CD1c-positive myeloid dendritic cell (primary cell): Measurements from ENCODE around the gene CFAP119.
"Not testable (repeated sequence)": the region's sequence is repeated elsewhere in the genome, so short reads cannot be mapped to it uniquely, and the experiment has no call there.

Experiments
- DNase-seq: peaks from one replicate; pipeline ENCODE4 v3.0.0-alpha.2; 2016; ENCODE audit errors: extremely low spot score

CFAP119 gene

GRCh38 chr16:30761928-30762902, at the start of gene CFAP119, which contains the start of gene RNF40:
TSS of gene CFAP119 (minus strand) at chr16:30762062. CDS start at chr16:30761748, 314 bp downstream.
TSS of gene RNF40 (plus strand) at chr16:30762322. CDS start at chr16:30762546, 224 bp downstream.
- peak; percentile 97 for DNase-seq

- not testable (repeated sequence) for DNase-seq
Observed at GRCh38 chr16:30809675-30810074, 47.8 kb upstream of the CFAP119 start.

GRCh38 chr16:30808890-30809426, 47.1 kb upstream of the CFAP119 start:
- not testable (repeated sequence) for DNase-seq

GRCh38 chr16:30808146-30808545, 46.3 kb upstream of the CFAP119 start:
- peak; percentile 66 for DNase-seq

- DNase-seq: peak; percentile 77
Observed at GRCh38 chr16:30805370-30806169, 43.7 kb upstream of the CFAP119 start.

- no peak for DNase-seq
Observed at GRCh38 chr16:30805056-30805369, 43.2 kb upstream of the CFAP119 start.

- DNase-seq: no peak
Observed at GRCh38 chr16:30802936-30803335, 41.1 kb upstream of the CFAP119 start.

GRCh38 chr16:30797670-30798309, 35.9 kb upstream of the CFAP119 start:
- DNase-seq: no peak

GRCh38 chr16:30794634-30795033, 32.8 kb upstream of the CFAP119 start:
- DNase-seq: no peak

GRCh38 chr16:30793508-30794069, 31.7 kb upstream of the CFAP119 start:
- no peak for DNase-seq

- no peak for DNase-seq
Observed at GRCh38 chr16:30787613-30788378, 25.9 kb upstream of the CFAP119 start.

- DNase-seq: peak; percentile 48
Observed at GRCh38 chr16:30786936-30787612, 25.2 kb upstream of the CFAP119 start, which contains the start of gene ZNF629. TSS of gene ZNF629 (minus strand) at chr16:30787205. CDS start at chr16:30784482, 2,723 bp downstream.

GRCh38 chr16:30786115-30786935, 24.5 kb upstream of the CFAP119 start:
- DNase-seq: peak; percentile 20

GRCh38 chr16:30785126-30786106, 23.6 kb upstream of the CFAP119 start:
- DNase-seq: no peak

- no peak for DNase-seq
Observed at GRCh38 chr16:30784215-30784614, 22.4 kb upstream of the CFAP119 start.

GRCh38 chr16:30783280-30784109, 21.6 kb upstream of the CFAP119 start:
- no peak for DNase-seq
